Ovary (tissue), 3 donors: ENCODE data around the gene HRC.

Source experiments
- CTCF ChIP-seq, 3 donors: fragments of 450-650 bp in 2 of 3; fragments of 200-600 bp in 1 of 3; IDR thresholded peaks; one replicate each; pipeline versions ENCODE4 v1.5.1 to v1.8.0; 2016 to 2022; ENCODE audit warnings: antibody characterized with exemption in 3 of 3, mild to moderate bottlenecking in 1 of 3
- EP300 ChIP-seq: sonication (generic); formaldehyde crosslinking; IDR thresholded peaks from one replicate; pipeline ENCODE4 v1.6.1; 2017; ENCODE audit warnings: antibody characterized with exemption
- POLR2A ChIP-seq: fragments of 450-650 bp; IDR thresholded peaks from one replicate; pipeline ENCODE4 v1.6.1; 2017; ENCODE audit warnings: antibody characterized with exemption, mild to moderate bottlenecking, moderate library complexity
- donor health status: DM: no; HTN: no; CAD: no.

GRCh38 chr19:49150106-49150943 is 4.9 kb downstream of the HRC start:
- TF ChIP-seq CTCF (IDR thresholded peaks at IDR 0.05) (no peak), POLR2A (no peak), EP300 (no peak)
